H1 (cell line): ENCODE measurements around the gene UTP15. TPM values are rescaled to one million over a fixed set of nuclear protein-coding genes. Genes with fewer than 3 reads are reported as not detected.

ENCODE experiments used
- CTCF ChIA-PET: fragments of 300-600 bp; sonication (Branson Sonifier 250); formaldehyde crosslinking; loops from one replicate; lab custom pipeline; 2021; ENCODE audit not compliant: partially characterized antibody; lab: Charles Lee
- POLR2A ChIA-PET: fragments of 300-600 bp; sonication (Branson Sonifier 250); formaldehyde crosslinking; loops from one replicate; lab custom pipeline; 2021; ENCODE audit warnings: inconsistent platforms; ENCODE audit not compliant: partially characterized antibody; lab: Charles Lee
- DNase-seq, 2 experiments: peaks; one replicate each; pipeline versions ENCODE4 v3.0.0 to v3.0.0-alpha.2; 2010 to 2022; ENCODE audit warnings: low spot score in 2 of 2, low read depth in 1 of 2, mixed read lengths in 1 of 2
- FAIRE-seq: peaks from 2 replicates; lab custom pipeline; 2011; peaks lifted over from hg19 to GRCh38; lab: Jason Lieb, UNC
- H2AFZ ChIP-seq: 2 replicates; pipeline ENCODE4 v1.8.1; 2012; ENCODE audit warnings: low read length, inconsistent platforms
- H2AK5ac ChIP-seq: 2 replicates; pipeline ENCODE4 v1.6.1; 2013; ENCODE audit warnings: low read depth, low read length
- H2BK120ac ChIP-seq: replicated peaks from 2 replicates; pipeline ENCODE3; 2013; ENCODE audit warnings: low read depth, low read length, inconsistent platforms
- H2BK12ac ChIP-seq: 2 replicates; pipeline ENCODE4 v1.6.1; 2013; ENCODE audit warnings: low read depth, low read length
- H2BK15ac ChIP-seq: 2 replicates; pipeline ENCODE4 v1.6.1; 2013; ENCODE audit warnings: low read length
- H2BK20ac ChIP-seq: 2 replicates; pipeline ENCODE4 v1.6.1; 2013; ENCODE audit warnings: low read length
- H2BK5ac ChIP-seq: 2 replicates; pipeline ENCODE4 v1.6.1; 2013; ENCODE audit warnings: low read depth, low read length
- H3K14ac ChIP-seq: 2 replicates; pipeline ENCODE4 v1.6.1; 2013; ENCODE audit warnings: inconsistent platforms; ENCODE audit not compliant: insufficient read length
- H3K18ac ChIP-seq: 2 replicates; pipeline ENCODE4 v1.6.1; 2013; ENCODE audit warnings: low read length; ENCODE audit errors: extremely low read depth
- H3K23ac ChIP-seq: 2 replicates; pipeline ENCODE4 v1.6.1; 2013; ENCODE audit warnings: inconsistent platforms; ENCODE audit not compliant: insufficient read length
- H3K23me2 ChIP-seq: 2 replicates; pipeline ENCODE4 v1.6.1; 2013; ENCODE audit warnings: low read depth, low read length
- H3K27ac ChIP-seq: 2 replicates; pipeline ENCODE4 v1.6.1; 2011; ENCODE audit warnings: low read depth, low read length, inconsistent platforms
- H3K27me3 ChIP-seq, 4 experiments: replicated peaks in 1 of 4; 1 replicate in 1 of 4; 2 replicates in 3 of 4; pipeline versions ENCODE4 v1.6.1 to v1.8.1; 2011 to 2013; ENCODE audit warnings: low read length in 3 of 4, mild to moderate bottlenecking in 3 of 4, inconsistent platforms in 2 of 4, mixed read lengths in 2 of 4, moderate library complexity in 1 of 4; ENCODE audit not compliant: control insufficient read depth in 3 of 4, insufficient read depth in 3 of 4; ENCODE audit errors: extremely low read depth in 1 of 4
- H3K36me3 ChIP-seq, 4 experiments: 2 replicates each; pipeline versions ENCODE4 v1.6.1 to v1.8.1; 2011 to 2013; ENCODE audit warnings: mild to moderate bottlenecking in 4 of 4, low read length in 3 of 4, moderate library complexity in 2 of 4, control low read depth in 1 of 4, inconsistent platforms in 1 of 4; ENCODE audit not compliant: insufficient read depth in 4 of 4, control insufficient read depth in 2 of 4
- H3K4ac ChIP-seq: replicated peaks from 2 replicates; pipeline ENCODE3; 2013; ENCODE audit warnings: low read length, low read depth, mixed read lengths, inconsistent platforms; ENCODE audit not compliant: insufficient read length
- H3K4me1 ChIP-seq, 4 experiments: replicated peaks in 1 of 4; 1 replicate in 1 of 4; 2 replicates in 3 of 4; pipeline versions ENCODE4 v1.6.1 to v1.8.1; 2011 to 2013; ENCODE audit warnings: low read length in 3 of 4, inconsistent platforms in 2 of 4, mixed read lengths in 1 of 4; ENCODE audit not compliant: insufficient read depth in 4 of 4, control insufficient read depth in 3 of 4
- H3K4me2 ChIP-seq, 2 experiments: 2 replicates each; pipeline versions ENCODE4 v1.6.1 to v1.8.1; 2011 to 2013; ENCODE audit warnings: low read depth in 2 of 2, low read length in 2 of 2, control low read depth in 1 of 2, inconsistent platforms in 1 of 2, mild to moderate bottlenecking in 1 of 2; ENCODE audit not compliant: insufficient read depth in 1 of 2
- H3K4me3 ChIP-seq, 4 experiments: fragments of 200-600, 300-600 bp in 1 of 4; sonication (generic), shearing (Covaris generic), sonication (Bioruptor Twin) in 1 of 4; 2 replicates each; pipeline versions ENCODE4 v1.5.1 to v1.8.1; 2011 to 2016; ENCODE audit warnings: low read length in 4 of 4, low read depth in 3 of 4, control low read depth in 2 of 4, inconsistent platforms in 2 of 4, mild to moderate bottlenecking in 2 of 4, mixed read lengths in 1 of 4, moderate library complexity in 1 of 4; ENCODE audit not compliant: insufficient read depth in 2 of 4; ENCODE audit errors: extremely low read depth in 1 of 4
- H3K56ac ChIP-seq: replicated peaks from 2 replicates; pipeline ENCODE3; 2013; ENCODE audit warnings: low read depth, mild to moderate bottlenecking, mixed read lengths, low read length, inconsistent platforms; ENCODE audit not compliant: insufficient read length
- H3K79me1 ChIP-seq: 2 replicates; pipeline ENCODE4 v1.6.1; 2013; ENCODE audit warnings: low read depth, low read length, control low read depth
- H3K79me2 ChIP-seq, 2 experiments: 2 replicates each; pipeline versions ENCODE4 v1.6.1 to v1.8.1; 2012 to 2013; ENCODE audit warnings: low read length in 2 of 2, mild to moderate bottlenecking in 2 of 2, inconsistent platforms in 1 of 2; ENCODE audit not compliant: insufficient read depth in 2 of 2, control insufficient read depth in 1 of 2
- H3K9ac ChIP-seq, 4 experiments: replicated peaks in 1 of 4; 1 replicate in 1 of 4; 2 replicates in 3 of 4; pipeline versions ENCODE4 v1.6.1 to v1.8.1; 2011 to 2013; ENCODE audit warnings: low read depth in 3 of 4, low read length in 3 of 4, control low read depth in 2 of 4, mild to moderate bottlenecking in 2 of 4, moderate library complexity in 2 of 4, inconsistent platforms in 1 of 4; ENCODE audit errors: extremely low read depth in 1 of 4
- H3K9me3 ChIP-seq, 2 experiments: 2 replicates each; pipeline versions ENCODE4 v1.6.1 to v1.8.1; 2012 to 2013; ENCODE audit warnings: mild to moderate bottlenecking in 2 of 2, moderate library complexity in 2 of 2, control low read depth in 1 of 2, inconsistent platforms in 1 of 2, low read depth in 1 of 2, low read length in 1 of 2, mixed read lengths in 1 of 2; ENCODE audit not compliant: insufficient read depth in 2 of 2
- H4K20me1 ChIP-seq, 2 experiments: replicated peaks in 1 of 2; 2 replicates each; pipeline versions ENCODE3 to v1.8.1; 2011 to 2013; ENCODE audit warnings: inconsistent platforms in 2 of 2, low read length in 2 of 2, mild to moderate bottlenecking in 1 of 2; ENCODE audit not compliant: insufficient read depth in 2 of 2, control insufficient read depth in 1 of 2
- H4K5ac ChIP-seq: 2 replicates; pipeline ENCODE4 v1.6.1; 2013; ENCODE audit warnings: low read length, low read depth, mixed read lengths, inconsistent platforms; ENCODE audit not compliant: insufficient read length
- H4K8ac ChIP-seq: 2 replicates; pipeline ENCODE4 v1.8.0; 2013; ENCODE audit warnings: mild to moderate bottlenecking, moderate library complexity, low read length, inconsistent platforms; ENCODE audit not compliant: insufficient read depth; ENCODE audit errors: extremely low read depth
- H4K91ac ChIP-seq: replicated peaks from 2 replicates; pipeline ENCODE3; 2013; ENCODE audit warnings: low read length, mixed read lengths, inconsistent platforms; ENCODE audit not compliant: insufficient read length
- CREB1 ChIP-seq: IDR thresholded peaks from 2 replicates; pipeline ENCODE4 v1.6.1; 2012; ENCODE audit warnings: inconsistent platforms
- CTCF ChIP-seq, 3 experiments: IDR thresholded peaks; 1 replicate in 2 of 3; 2 replicates in 1 of 3; pipeline versions ENCODE4 v1.5.1 to v1.6.1; 2011; ENCODE audit warnings: low read length in 3 of 3, mild to moderate bottlenecking in 3 of 3, inconsistent platforms in 2 of 3, low read depth in 1 of 3, moderate library complexity in 1 of 3; ENCODE audit not compliant: insufficient read depth in 1 of 3; ENCODE audit errors: control extremely low read depth in 1 of 3
- E2F6 ChIP-seq: IDR thresholded peaks from 2 replicates; pipeline ENCODE4 v1.6.1; 2012; ENCODE audit warnings: inconsistent platforms
- HDAC2 ChIP-seq, 2 experiments: fragments of 300-600 bp in 1 of 2; sonication (generic) in 1 of 2; IDR thresholded peaks; 2 replicates each; pipeline ENCODE4 v1.6.1; 2011 to 2012; ENCODE audit warnings: low read depth in 2 of 2, low read length in 2 of 2, mild to moderate bottlenecking in 2 of 2, moderate library complexity in 2 of 2, borderline replicate concordance in 1 of 2, inconsistent platforms in 1 of 2
- HDAC6 ChIP-seq: IDR thresholded peaks from one replicate; pipeline ENCODE4 v1.7.1; 2012; ENCODE audit warnings: low read depth, mild to moderate bottlenecking, inconsistent platforms, low read length, moderate library complexity
- KDM4A ChIP-seq: IDR thresholded peaks from one replicate; pipeline ENCODE4 v1.7.1; 2012; ENCODE audit warnings: low read depth, mild to moderate bottlenecking, moderate library complexity, low read length, inconsistent platforms; ENCODE audit not compliant: severe bottlenecking
- RBBP5 ChIP-seq: IDR thresholded peaks from 2 replicates; pipeline ENCODE4 v1.7.1; 2012; ENCODE audit warnings: low read depth, mild to moderate bottlenecking, inconsistent platforms, low read length, moderate library complexity, borderline replicate concordance
- SAP30 ChIP-seq: fragments of 300-600 bp; sonication (generic); IDR thresholded peaks from 2 replicates; pipeline ENCODE4 v1.7.1; 2012; ENCODE audit warnings: low read length, moderate library complexity, mild to moderate bottlenecking, inconsistent platforms; ENCODE audit not compliant: insufficient read depth, insufficient replicate concordance
- SP1 ChIP-seq: IDR thresholded peaks from 2 replicates; pipeline ENCODE4 v1.6.1; 2011; ENCODE audit warnings: low read depth, low read length
- TAF7 ChIP-seq: optimal IDR thresholded peaks from 2 replicates; pipeline ENCODE3; 2011; ENCODE audit warnings: low read depth, mild to moderate bottlenecking, inconsistent platforms, low read length, moderate library complexity, borderline replicate concordance
- YY1 ChIP-seq: IDR thresholded peaks from 2 replicates; pipeline ENCODE4 v1.6.1; 2011; ENCODE audit warnings: low read depth, mild to moderate bottlenecking, low read length
- WGBS, 2 experiments: shearing (Covaris generic) in 1 of 2; methylation state at CpG; one replicate each; pipeline versions ENCODE4 v1.1.6 to v1.1.7; 2013 to 2015; ENCODE audit warnings: low lambda C conversion rate in 2 of 2, mixed read lengths in 2 of 2, inconsistent platforms in 1 of 2, low coverage in 1 of 2, missing lambda C conversion rate in 1 of 2; ENCODE audit not compliant: insufficient replicate concordance in 2 of 2, insufficient coverage in 1 of 2, insufficient read length in 1 of 2; ENCODE audit errors: extremely low coverage in 1 of 2, missing lambda C conversion rate in 1 of 2; 5-methylcytosine and 5-hydroxymethylcytosine counted together
- polyA plus RNA-seq, 7 experiments: library from polyadenylated mRNA; depleted of rRNA in 3 of 7; stranded (reverse) in 5 of 7; unstranded in 2 of 7; fragments of >200 nt in 5 of 7; fragments of 200-250 nt in 2 of 7; gene quantifications; 1 replicate in 5 of 7; 2 replicates in 1 of 7; 4 replicates in 1 of 7; pipeline versions ENCODE4 v1.2.1 to v1.2.3, GENCODE V29; 2011 to 2013; ENCODE audit warnings: missing spikeins in 2 of 7, mixed read lengths in 2 of 7
- total RNA-seq: library from RNA; stranded (reverse); fragmentation: NEBNext Ultra II Directional; extraction: Animal tissue kit (Norgen Biotek cat#: 25700); gene quantifications from 2 replicates; pipeline ENCODE4 v1.2.1, GENCODE V29; 2021

The UTP15 gene
- total and polyA plus RNA-seq, 2 of the 8 experiments (the other 6 are each of a cell fraction or from before 2014, with no cell fraction given), result 14.3 to 33.6 TPM

GRCh38 chr5:73540192-73540591 lies 25.4 kb upstream of the UTP15 start:
- no peak overlapping the region for H2BK20ac ChIP-seq
- no peak overlapping the region for H2BK12ac ChIP-seq
- no peak overlapping the region for H2AK5ac ChIP-seq
- no peak overlapping the region for H3K14ac ChIP-seq
- H3K27ac ChIP-seq, result no peak overlapping the region
- H3K27me3 ChIP-seq, result no peaks in the 10 kb centered on the region
- H3K4me3 ChIP-seq, result no peak overlapping the region
- H2BK15ac ChIP-seq, result no peak overlapping the region
- H4K8ac ChIP-seq, result no peak overlapping the region
- CTCF ChIA-PET, result interaction anchor here (7.0 kb wide), 1 partner anchor 19 kb away, joined by 91 read pairs; no protein-coding TSS in a partner anchor
- no peak overlapping the region for H2BK120ac ChIP-seq
- no peak overlapping the region for H3K18ac ChIP-seq
- H4K91ac ChIP-seq, result no peak overlapping the region
- 77% methylated on average over 3 of the region's 3 CpGs; no CpG with 5 or more reads in 1 of the 2 experiments for WGBS, 2 experiments
- no peak overlapping the region for H3K9ac ChIP-seq
- H3K4me1 ChIP-seq, result no peaks in the 10 kb centered on the region
- H3K4me2 ChIP-seq, result no peak overlapping the region
- no peak for FAIRE-seq
- DNase-seq, result no peak
- no peaks in the 10 kb centered on the region for H4K20me1 ChIP-seq
- no peaks in the 10 kb centered on the region for H3K79me1 ChIP-seq
- H3K23ac ChIP-seq, result no peak overlapping the region
- no peak overlapping the region for H3K56ac ChIP-seq
- no peaks in the 10 kb centered on the region for H3K9me3 ChIP-seq
- POLR2A ChIA-PET, result no interaction called here
- H2AFZ ChIP-seq, result no peak overlapping the region
- no peaks in the 10 kb centered on the region for H3K36me3 ChIP-seq
- H2BK5ac ChIP-seq, result no peak overlapping the region
- peaks cover 1% of the 10 kb centered on the region; the same call in 1 of the 2 replicates for H3K23me2 ChIP-seq
- H3K79me2 ChIP-seq, result no peaks in the 10 kb centered on the region
- H3K4ac ChIP-seq, result no peak overlapping the region
- H4K5ac ChIP-seq, result no peak overlapping the region
- TF ChIP-seq E2F6 (no peak), SP1 (no peak), HDAC2 (IDR thresholded peaks at IDR 0.05; ENCODE audit: borderline replicate concordance in 1 of 2, low read depth in 2 of 2, low read length in 2 of 2) (no peak), SAP30 (no peak), TAF7 (no peak), KDM4A (no peak), YY1 (no peak), HDAC6 (no peak), RBBP5 (no peak), CREB1 (no peak), CTCF (IDR thresholded peaks at IDR 0.05; ENCODE audit: control extremely low read depth in 1 of 3, insufficient read depth in 1 of 3, low read depth in 1 of 3, low read length in 3 of 3) (no peak)
